ENCODE measurements around the gene ZNF629.

Gene ZNF629

DNA sequence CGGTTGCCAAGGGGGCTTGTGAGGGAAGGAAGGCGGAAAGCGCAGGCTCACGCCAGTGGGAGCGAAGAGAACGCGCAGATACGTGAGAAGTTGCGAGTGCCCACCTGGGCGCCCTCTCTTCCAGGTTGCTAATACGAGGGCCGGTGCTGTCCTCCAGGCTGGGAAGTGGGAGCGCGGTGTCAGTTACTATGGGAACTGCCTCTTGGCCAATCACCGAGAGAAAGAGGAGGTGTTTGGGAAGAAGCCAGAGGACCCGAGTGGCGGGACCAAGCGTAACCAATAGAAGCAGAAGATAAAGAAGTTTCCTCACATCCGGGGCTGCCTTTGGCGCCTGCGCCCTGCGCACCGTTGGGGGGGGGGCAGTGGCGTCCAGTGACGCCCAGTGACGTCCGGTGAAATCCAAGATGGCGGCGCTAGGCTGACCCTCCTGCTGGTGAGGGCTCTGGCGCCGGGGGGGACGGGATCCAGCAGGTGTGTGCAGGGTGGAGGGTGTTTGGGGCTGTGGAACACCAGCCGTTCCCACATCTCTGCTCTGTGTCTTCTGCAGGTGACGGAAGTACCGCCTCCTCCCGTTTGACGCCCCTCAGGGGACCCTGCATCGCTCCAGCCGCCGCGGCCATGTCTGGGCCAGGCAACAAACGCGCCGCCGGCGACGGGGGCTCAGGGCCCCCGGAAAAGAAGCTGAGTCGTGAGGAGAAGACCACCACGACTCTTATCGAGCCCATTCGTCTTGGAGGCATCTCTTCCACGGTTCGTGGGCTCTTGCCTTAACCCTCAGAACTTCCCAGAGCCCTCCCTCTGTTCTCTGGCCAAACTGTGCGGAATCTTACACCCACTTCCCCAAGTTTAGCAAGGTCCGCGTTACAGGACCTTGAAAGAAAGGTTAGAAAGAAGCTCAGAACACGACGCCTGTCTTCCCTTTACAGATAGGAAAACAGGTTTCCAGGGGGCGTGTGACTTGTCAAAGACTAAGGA lies 24.8 kb downstream of the ZNF629 start, which contains the start of the genes CFAP119 and RNF40:
Gene CFAP119 (minus strand): TSS at position 135 of the 975 bp plus-strand sequence. CDS start 314 bp downstream, outside the sequence.
Gene RNF40 (plus strand): TSS at position 395 of the 975 bp plus-strand sequence. CDS start 224 bp downstream, at position 619.
- DNase-seq (ENCODE audit: low spot score): peak; percentile 99
- TF ChIP-seq, protein P1, sequence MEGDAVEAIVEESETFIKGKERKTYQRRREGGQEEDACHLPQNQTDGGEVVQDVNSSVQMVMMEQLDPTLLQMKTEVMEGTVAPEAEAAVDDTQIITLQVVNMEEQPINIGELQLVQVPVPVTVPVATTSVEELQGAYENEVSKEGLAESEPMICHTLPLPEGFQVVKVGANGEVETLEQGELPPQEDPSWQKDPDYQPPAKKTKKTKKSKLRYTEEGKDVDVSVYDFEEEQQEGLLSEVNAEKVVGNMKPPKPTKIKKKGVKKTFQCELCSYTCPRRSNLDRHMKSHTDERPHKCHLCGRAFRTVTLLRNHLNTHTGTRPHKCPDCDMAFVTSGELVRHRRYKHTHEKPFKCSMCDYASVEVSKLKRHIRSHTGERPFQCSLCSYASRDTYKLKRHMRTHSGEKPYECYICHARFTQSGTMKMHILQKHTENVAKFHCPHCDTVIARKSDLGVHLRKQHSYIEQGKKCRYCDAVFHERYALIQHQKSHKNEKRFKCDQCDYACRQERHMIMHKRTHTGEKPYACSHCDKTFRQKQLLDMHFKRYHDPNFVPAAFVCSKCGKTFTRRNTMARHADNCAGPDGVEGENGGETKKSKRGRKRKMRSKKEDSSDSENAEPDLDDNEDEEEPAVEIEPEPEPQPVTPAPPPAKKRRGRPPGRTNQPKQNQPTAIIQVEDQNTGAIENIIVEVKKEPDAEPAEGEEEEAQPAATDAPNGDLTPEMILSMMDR (IDR thresholded peaks at IDR 0.05; ENCODE audit: borderline replicate concordance, control extremely low read depth, extremely low read depth, insufficient read depth, missing control alignments): no peak
- in situ Hi-C loops (cut with MboI; ENCODE audit: low sequenced_read_pairs, unreplicated experiment): no loop called here

- TF ChIP-seq, protein P1 (IDR thresholded peaks at IDR 0.05; ENCODE audit: borderline replicate concordance, control extremely low read depth, extremely low read depth, insufficient read depth, missing control alignments): no peak
- peak; percentile 73 for DNase-seq (ENCODE audit: low spot score)
- in situ Hi-C loops (cut with MboI; ENCODE audit: low sequenced_read_pairs, unreplicated experiment): no loop called here
These were observed 25.5 kb downstream of the ZNF629 start for GRCh38 chr16:30761427-30761927.

DNA sequence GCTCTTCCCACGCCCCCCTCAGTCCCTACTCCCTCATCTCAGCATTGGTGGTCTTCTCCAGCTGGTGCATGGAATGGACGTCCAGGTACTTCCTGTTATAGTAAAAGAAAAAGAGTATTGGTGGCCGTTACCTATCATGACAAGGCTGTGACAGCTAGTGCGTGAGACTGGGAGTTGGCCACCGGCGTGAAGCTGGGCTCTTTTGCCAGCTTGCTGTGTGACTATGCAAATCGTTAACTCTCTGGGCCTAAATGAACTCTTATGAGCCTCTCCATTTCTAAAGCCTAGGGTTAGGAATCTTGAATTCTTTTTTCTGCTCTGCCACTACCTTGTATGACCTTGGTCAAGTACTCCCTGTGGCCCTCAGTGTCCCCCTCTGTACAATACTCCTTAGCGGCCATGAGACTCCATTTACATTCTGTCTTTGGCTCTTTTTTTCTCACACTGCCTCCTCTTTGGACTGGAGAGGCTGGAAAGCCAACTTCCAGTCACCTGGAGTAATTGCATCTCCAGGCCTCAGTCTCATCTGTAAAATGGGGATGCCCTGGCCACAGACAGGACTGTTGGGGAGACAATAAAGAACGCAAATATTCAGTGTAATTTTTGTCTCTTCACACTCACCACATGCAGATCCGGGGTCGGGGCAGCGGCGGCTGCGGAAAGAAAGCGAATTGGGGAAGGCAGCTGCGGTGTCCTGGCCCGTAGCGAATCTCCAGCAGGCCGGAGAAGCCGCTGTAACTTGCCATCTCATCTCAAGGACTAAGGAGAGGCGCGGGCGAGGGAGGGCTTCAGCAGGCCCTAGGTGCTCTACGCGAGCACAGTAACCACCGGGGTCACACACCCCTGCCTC lies 26.2 kb downstream of the ZNF629 start:
- in situ Hi-C loops (cut with MboI; ENCODE audit: low sequenced_read_pairs, unreplicated experiment): no loop called here
- DNase-seq (ENCODE audit: low spot score): no peak
- TF ChIP-seq, protein P1 (IDR thresholded peaks at IDR 0.05; ENCODE audit: borderline replicate concordance, control extremely low read depth, extremely low read depth, insufficient read depth, missing control alignments): no peak

GRCh38 chr16:30760001-30760559 lies 26.9 kb downstream of the ZNF629 start:
- DNase-seq (ENCODE audit: low spot score): no peak
- TF ChIP-seq, protein P1 (IDR thresholded peaks at IDR 0.05; ENCODE audit: borderline replicate concordance, control extremely low read depth, extremely low read depth, insufficient read depth, missing control alignments): no peak
- in situ Hi-C loops (cut with MboI; ENCODE audit: low sequenced_read_pairs, unreplicated experiment): no loop called here

GRCh38 chr16:30758988-30759491 lies 28.0 kb downstream of the ZNF629 start:
- TF ChIP-seq, protein P1 (IDR thresholded peaks at IDR 0.05; ENCODE audit: borderline replicate concordance, control extremely low read depth, extremely low read depth, insufficient read depth, missing control alignments): no peak
- no peak for DNase-seq (ENCODE audit: low spot score)
- in situ Hi-C loops (cut with MboI; ENCODE audit: low sequenced_read_pairs, unreplicated experiment): no loop called here
